HEK293 (cell line): ENCODE data around the gene ZBTB24.

Experiments
- GLIS1 ChIP-seq: fragments of 450-650 bp; formaldehyde crosslinking; IDR thresholded peaks from 2 replicates; pipeline ENCODE4 v1.5.1; 2016; ENCODE audit warnings: missing biosample characterization, missing genetic modification characterization
- GLIS2 ChIP-seq: fragments of 450-650 bp; formaldehyde crosslinking; IDR thresholded peaks from 2 replicates; pipeline ENCODE4 v1.5.1; 2016; ENCODE audit warnings: missing biosample characterization, missing genetic modification characterization
- INSM2 ChIP-seq: fragments of 450-650 bp; formaldehyde crosslinking; IDR thresholded peaks from 2 replicates; pipeline ENCODE4 v1.5.1; 2016; ENCODE audit warnings: missing biosample characterization, missing genetic modification characterization
- KLF10 ChIP-seq: fragments of 450-650 bp; IDR thresholded peaks from 2 replicates; pipeline ENCODE4 v1.5.1; 2018; ENCODE audit warnings: missing biosample characterization, mild to moderate bottlenecking, missing genetic modification characterization
- ZBTB10 ChIP-seq: fragments of 450-650 bp; formaldehyde crosslinking; IDR thresholded peaks from 2 replicates; pipeline ENCODE4 v1.5.1; 2016; ENCODE audit warnings: missing biosample characterization, missing genetic modification characterization
- ZBTB20 ChIP-seq: fragments of 450-650 bp; formaldehyde crosslinking; IDR thresholded peaks from 2 replicates; pipeline ENCODE4 v1.5.1; 2016; ENCODE audit warnings: missing biosample characterization, missing genetic modification characterization
- ZBTB26 ChIP-seq: fragments of 450-650 bp; formaldehyde crosslinking; optimal IDR thresholded peaks from 2 replicates; pipeline ENCODE3; 2016; ENCODE audit warnings: missing biosample characterization, mild to moderate bottlenecking, missing genetic modification characterization
- ZBTB44 ChIP-seq: fragments of 450-650 bp; IDR thresholded peaks from 2 replicates; pipeline ENCODE4 v1.5.1; 2018; ENCODE audit warnings: missing biosample characterization, mild to moderate bottlenecking, missing genetic modification characterization
- ZBTB8A ChIP-seq: fragments of 450-650 bp; formaldehyde crosslinking; IDR thresholded peaks from 2 replicates; pipeline ENCODE4 v1.5.1; 2016; ENCODE audit warnings: missing biosample characterization, missing genetic modification characterization
- ZNF214 ChIP-seq: fragments of 450-650 bp; formaldehyde crosslinking; IDR thresholded peaks from 2 replicates; pipeline ENCODE4 v1.5.1; 2017; ENCODE audit warnings: missing biosample characterization, mild to moderate bottlenecking, missing genetic modification characterization, borderline replicate concordance
- ZNF221 ChIP-seq: fragments of 450-650 bp; formaldehyde crosslinking; IDR thresholded peaks from 2 replicates; pipeline ENCODE4 v1.5.1; 2017; ENCODE audit warnings: missing biosample characterization, missing genetic modification characterization, borderline replicate concordance
- ZNF394 ChIP-seq: fragments of 450-650 bp; formaldehyde crosslinking; IDR thresholded peaks from 2 replicates; pipeline ENCODE4 v1.5.1; 2016; ENCODE audit warnings: missing biosample characterization, missing genetic modification characterization, mild to moderate bottlenecking, moderate library complexity, borderline replicate concordance
- ZNF473 ChIP-seq: fragments of 450-650 bp; formaldehyde crosslinking; IDR thresholded peaks from 2 replicates; pipeline ENCODE4 v1.5.1; 2017; ENCODE audit warnings: missing biosample characterization, missing genetic modification characterization
- ZNF518A ChIP-seq: fragments of 450-650 bp; formaldehyde crosslinking; conservative IDR thresholded peaks from 2 replicates; pipeline ENCODE4 v1.5.1; 2016; ENCODE audit warnings: low read depth, missing biosample characterization, missing genetic modification characterization
- ZNF585B ChIP-seq: fragments of 450-650 bp; formaldehyde crosslinking; IDR thresholded peaks from 2 replicates; pipeline ENCODE4 v1.5.1; 2016; ENCODE audit warnings: missing biosample characterization, missing genetic modification characterization
- ZNF660 ChIP-seq: fragments of 450-650 bp; IDR thresholded peaks from 2 replicates; pipeline ENCODE4 v1.5.1; 2018; ENCODE audit warnings: missing biosample characterization, mild to moderate bottlenecking, missing genetic modification characterization
- ZNF791 ChIP-seq: fragments of 450-650 bp; formaldehyde crosslinking; IDR thresholded peaks from 2 replicates; pipeline ENCODE4 v1.5.1; 2016; ENCODE audit warnings: missing biosample characterization, missing genetic modification characterization
- ZNF843 ChIP-seq: fragments of 450-650 bp; formaldehyde crosslinking; IDR thresholded peaks from 2 replicates; pipeline ENCODE4 v1.5.1; 2016; ENCODE audit warnings: missing biosample characterization, missing genetic modification characterization

The ZBTB24 gene

GRCh38 chr6:109482905-109483734 is at the start of gene ZBTB24 (continued):
- TF ChIP-seq ZBTB26 (tag by site-specific recombination) (peak; percentile 59), ZNF843 (no peak), INSM2 (tag by site-specific recombination) (peak; percentile 8; the same call in 1 of the 2 replicates), ZNF473 (tag by site-specific recombination) (no peak), ZBTB10 (no peak), KLF10 (tag by site-specific recombination) (0 out of 2 replicates have a peak, but pooled peaks have one; percentile 36), GLIS1 (peak; percentile 90), ZNF214 (tag by site-specific recombination) (no peak), ZNF660 (peak; percentile 82), GLIS2 (tag by site-specific recombination) (peak; percentile 88), ZNF394 (tag by site-specific recombination) (no peak), ZBTB8A (tag by site-specific recombination) (peak; percentile 14; the same call in 1 of the 2 replicates), ZBTB20 (no peak), ZNF221 (tag by site-specific recombination) (no peak), ZBTB44 (0 out of 2 replicates have a peak, but pooled peaks have one; percentile 30), ZNF585B (tag by site-specific recombination) (no peak), ZNF518A (no peak), ZNF791 (tag by site-specific recombination) (no peak)
